SK-N-SH (cell line): ENCODE data around the gene ADAMTS6. TPM values are rescaled to one million over a fixed set of nuclear protein-coding genes. Genes with fewer than 3 reads are reported as not detected.

ENCODE experiments used
- CTCF ChIA-PET: fragments of 300-600, 350-600 bp; formaldehyde crosslinking; extraction: SDS; loops from one replicate; lab custom pipeline; 2021; lab: Yijun Ruan, JAX
- POLR2A ChIA-PET: fragments of 350-600 bp; sonication (Branson Sonifier 250); formaldehyde crosslinking; extraction: SDS; loops from one replicate; lab custom pipeline; 2020; ENCODE audit warnings: antibody characterized with exemption, inconsistent platforms; lab: Yijun Ruan, JAX
- DNase-seq: peaks from one replicate; pipeline ENCODE4 v3.0.0; 2012
- H2AFZ ChIP-seq: fragments of 200-600 bp; sonication (generic); 2 replicates; pipeline ENCODE4 v1.8.1; 2016; ENCODE audit warnings: antibody characterized with exemption, mild to moderate bottlenecking, low read depth
- H3F3A ChIP-seq: fragments of 200-600 bp; sonication (generic); replicated peaks from 2 replicates; pipeline ENCODE3; 2016; ENCODE audit warnings: antibody characterized with exemption, mild to moderate bottlenecking; ENCODE audit not compliant: insufficient read depth
- H3K27ac ChIP-seq, 2 experiments: fragments of 200-500 bp in 1 of 2; fragments of 200-600 bp in 1 of 2; sonication (Bioruptor generic) in 1 of 2; sonication (generic), shearing (Covaris generic) in 1 of 2; 2 replicates each; pipeline versions ENCODE4 v1.5.1 to v1.6.1; 2014 to 2016; ENCODE audit warnings: low read depth in 2 of 2, inconsistent platforms in 1 of 2, low read length in 1 of 2, mild to moderate bottlenecking in 1 of 2, mixed read lengths in 1 of 2
- H3K27me3 ChIP-seq: fragments of 200-600 bp; sonication (generic), shearing (Covaris generic); 2 replicates; pipeline ENCODE4 v1.6.1; 2016; ENCODE audit warnings: mixed run types; ENCODE audit not compliant: insufficient read depth
- H3K36me3 ChIP-seq, 2 experiments: fragments of 200-500 bp in 1 of 2; fragments of 200-600 bp in 1 of 2; sonication (Bioruptor generic) in 1 of 2; sonication (generic) in 1 of 2; replicated peaks in 1 of 2; 2 replicates each; pipeline versions ENCODE3 to v1.5.1; 2014 to 2016; ENCODE audit warnings: low read length in 1 of 2, mild to moderate bottlenecking in 1 of 2; ENCODE audit not compliant: insufficient read depth in 2 of 2, control insufficient read depth in 1 of 2
- H3K4me1 ChIP-seq, 2 experiments: fragments of 200-500 bp in 1 of 2; fragments of 200-600 bp in 1 of 2; sonication (Bioruptor generic) in 1 of 2; sonication (generic), shearing (Covaris generic) in 1 of 2; 2 replicates each; pipeline versions ENCODE4 v1.5.1 to v1.6.1; 2014 to 2016; ENCODE audit warnings: low read depth in 1 of 2, low read length in 1 of 2, mixed run types in 1 of 2; ENCODE audit not compliant: insufficient read depth in 2 of 2, control insufficient read depth in 1 of 2
- H3K4me2 ChIP-seq: fragments of 200-600 bp; sonication (generic), shearing (Covaris generic); 2 replicates; pipeline ENCODE4 v1.6.1; 2017; ENCODE audit warnings: mixed run types
- H3K4me3 ChIP-seq, 2 experiments: fragments of 200-500 bp in 1 of 2; fragments of 200-600 bp in 1 of 2; sonication (Bioruptor generic) in 1 of 2; sonication (generic), shearing (Covaris generic) in 1 of 2; 2 replicates each; pipeline versions ENCODE4 v1.5.1 to v1.8.1; 2014 to 2016; ENCODE audit warnings: low read depth in 2 of 2, inconsistent platforms in 1 of 2, low read length in 1 of 2, mild to moderate bottlenecking in 1 of 2, mixed read lengths in 1 of 2, moderate library complexity in 1 of 2
- H3K79me2 ChIP-seq: fragments of 200-600 bp; sonication (generic); 2 replicates; pipeline ENCODE4 v1.8.1; 2017; ENCODE audit warnings: mild to moderate bottlenecking; ENCODE audit not compliant: insufficient read depth
- H3K9ac ChIP-seq: fragments of 200-600 bp; sonication (generic); 2 replicates; pipeline ENCODE4 v1.6.1; 2017; ENCODE audit warnings: mixed run types
- H3K9me2 ChIP-seq: fragments of 200-600 bp; sonication (generic); 2 replicates; pipeline ENCODE4 v1.6.1; 2017; ENCODE audit warnings: mixed run types
- H3K9me3 ChIP-seq: fragments of 200-600 bp; sonication (generic); 2 replicates; pipeline ENCODE4 v1.6.1; 2017; ENCODE audit warnings: mixed run types, mild to moderate bottlenecking, moderate library complexity
- H4K20me1 ChIP-seq: fragments of 200-600 bp; sonication (generic); 2 replicates; pipeline ENCODE4 v1.6.1; 2017; ENCODE audit warnings: mild to moderate bottlenecking, mixed run types; ENCODE audit not compliant: insufficient read depth
- EP300 ChIP-seq, 2 experiments: IDR thresholded peaks; 2 replicates each; pipeline versions ENCODE4 v1.4.0 to v1.6.1; 2012; ENCODE audit warnings: borderline replicate concordance in 1 of 2, low read depth in 1 of 2, low read length in 1 of 2
- FOXM1 ChIP-seq: IDR thresholded peaks from 2 replicates; pipeline ENCODE4 v1.4.0; 2012; ENCODE audit warnings: low read depth, mild to moderate bottlenecking
- GABPA ChIP-seq: IDR thresholded peaks from 2 replicates; pipeline ENCODE4 v1.4.0; 2012; ENCODE audit warnings: low read depth, mild to moderate bottlenecking
- RFX5 ChIP-seq: IDR thresholded peaks from 2 replicates; pipeline ENCODE4 v1.6.1; 2012; ENCODE audit warnings: mild to moderate bottlenecking, improper control_type of control experiment, low read length
- RXRA ChIP-seq: IDR thresholded peaks from 2 replicates; pipeline ENCODE4 v1.4.0; 2012; ENCODE audit warnings: low read depth, mild to moderate bottlenecking, borderline replicate concordance
- SIN3A ChIP-seq: IDR thresholded peaks from 2 replicates; pipeline ENCODE4 v1.6.1; 2012; ENCODE audit warnings: low read depth, mild to moderate bottlenecking, low read length, moderate library complexity, borderline replicate concordance
- TAF1 ChIP-seq: IDR thresholded peaks from 2 replicates; pipeline ENCODE4 v1.6.1; 2012; ENCODE audit warnings: low read depth, mild to moderate bottlenecking, low read length, moderate library complexity, borderline replicate concordance
- TCF12 ChIP-seq: IDR thresholded peaks from 2 replicates; pipeline ENCODE4 v1.4.0; 2012
- YY1 ChIP-seq: IDR thresholded peaks from 2 replicates; pipeline ENCODE4 v1.4.0; 2012; ENCODE audit warnings: low read depth, mild to moderate bottlenecking
- ZBTB33 ChIP-seq: IDR thresholded peaks from 2 replicates; pipeline ENCODE4 v1.4.0; 2012; ENCODE audit warnings: low read depth, borderline replicate concordance
- polyA plus RNA-seq, 3 experiments: library from polyadenylated mRNA; depleted of rRNA; stranded (reverse); fragments of >200 nt; gene quantifications; 2 replicates each; pipeline ENCODE4 v1.2.3, GENCODE V29; 2012
- TF ChIP-seq, protein P1 (sequence below): fragments of 150-350 bp; IDR thresholded peaks from 2 replicates; pipeline ENCODE4 v1.6.1; 2017; ENCODE audit warnings: antibody characterized with exemption, low read length, low read depth, borderline replicate concordance
- TF ChIP-seq, protein P2 (sequence below): fragments of 200-600 bp; sonication (generic); IDR thresholded peaks from 2 replicates; pipeline ENCODE4 v1.6.1; 2017; ENCODE audit warnings: antibody characterized with exemption, mild to moderate bottlenecking, moderate library complexity
- TF ChIP-seq, protein P3 (sequence below): IDR thresholded peaks from 2 replicates; pipeline ENCODE4 v1.6.1; 2012; ENCODE audit warnings: mild to moderate bottlenecking, low read depth, low read length, moderate library complexity

The ADAMTS6 gene
- polyA plus RNA-seq, 1 of the 3 experiments (the other 2 are of a cell fraction): 15.0 TPM

DNA sequence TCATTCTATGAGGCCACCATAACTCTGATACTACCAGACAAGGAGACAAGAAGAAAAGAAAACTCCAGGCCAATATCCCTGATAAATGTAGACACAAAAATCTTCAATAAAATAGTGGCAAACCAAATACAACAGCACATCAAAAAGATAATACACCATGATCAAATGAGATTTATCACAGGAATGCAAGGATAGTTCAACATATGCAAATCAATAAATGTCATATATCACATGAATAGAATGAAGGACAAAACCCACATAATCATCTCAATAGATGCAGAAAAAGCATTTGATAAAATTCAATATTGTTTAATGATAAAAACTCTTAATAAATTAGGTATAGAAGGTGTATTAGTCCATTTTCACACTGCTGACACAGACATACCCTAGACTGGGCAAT is 139.9 kb downstream of the ADAMTS6 start:
- no peaks in the 10 kb centered on the region for H3K27me3 ChIP-seq
- POLR2A ChIA-PET: no interaction called here
- no peak overlapping the region for H2AFZ ChIP-seq
- H3K9me3 ChIP-seq: peaks cover 32% of the 10 kb centered on the region
- H3K9ac ChIP-seq: no peak overlapping the region
- peaks cover 90% of the 10 kb centered on the region for H3K79me2 ChIP-seq
- H3K4me2 ChIP-seq: no peak overlapping the region
- CTCF ChIA-PET: no interaction called here
- H3F3A ChIP-seq: peaks cover 46% of the 10 kb centered on the region
- peaks cover 0 to 64% of the 10 kb centered on the region in 2 experiments for H3K36me3 ChIP-seq
- no peaks in the 10 kb centered on the region for H3K9me2 ChIP-seq
- no peak overlapping the region for H3K4me3 ChIP-seq
- no peak for TF ChIP-seq EP300 (IDR thresholded peaks at IDR 0.05; ENCODE audit: borderline replicate concordance in 1 of 2, low read depth in 1 of 2, low read length in 1 of 2)
- no peak for TF ChIP-seq YY1
- TF ChIP-seq RXRA: no peak
- TF ChIP-seq ZBTB33: no peak
- TF ChIP-seq TAF1: no peak
- TF ChIP-seq TCF12: no peak
- TF ChIP-seq, protein P1, sequence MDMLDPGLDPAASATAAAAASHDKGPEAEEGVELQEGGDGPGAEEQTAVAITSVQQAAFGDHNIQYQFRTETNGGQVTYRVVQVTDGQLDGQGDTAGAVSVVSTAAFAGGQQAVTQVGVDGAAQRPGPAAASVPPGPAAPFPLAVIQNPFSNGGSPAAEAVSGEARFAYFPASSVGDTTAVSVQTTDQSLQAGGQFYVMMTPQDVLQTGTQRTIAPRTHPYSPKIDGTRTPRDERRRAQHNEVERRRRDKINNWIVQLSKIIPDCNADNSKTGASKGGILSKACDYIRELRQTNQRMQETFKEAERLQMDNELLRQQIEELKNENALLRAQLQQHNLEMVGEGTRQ: no peak
- TF ChIP-seq, protein P2, sequence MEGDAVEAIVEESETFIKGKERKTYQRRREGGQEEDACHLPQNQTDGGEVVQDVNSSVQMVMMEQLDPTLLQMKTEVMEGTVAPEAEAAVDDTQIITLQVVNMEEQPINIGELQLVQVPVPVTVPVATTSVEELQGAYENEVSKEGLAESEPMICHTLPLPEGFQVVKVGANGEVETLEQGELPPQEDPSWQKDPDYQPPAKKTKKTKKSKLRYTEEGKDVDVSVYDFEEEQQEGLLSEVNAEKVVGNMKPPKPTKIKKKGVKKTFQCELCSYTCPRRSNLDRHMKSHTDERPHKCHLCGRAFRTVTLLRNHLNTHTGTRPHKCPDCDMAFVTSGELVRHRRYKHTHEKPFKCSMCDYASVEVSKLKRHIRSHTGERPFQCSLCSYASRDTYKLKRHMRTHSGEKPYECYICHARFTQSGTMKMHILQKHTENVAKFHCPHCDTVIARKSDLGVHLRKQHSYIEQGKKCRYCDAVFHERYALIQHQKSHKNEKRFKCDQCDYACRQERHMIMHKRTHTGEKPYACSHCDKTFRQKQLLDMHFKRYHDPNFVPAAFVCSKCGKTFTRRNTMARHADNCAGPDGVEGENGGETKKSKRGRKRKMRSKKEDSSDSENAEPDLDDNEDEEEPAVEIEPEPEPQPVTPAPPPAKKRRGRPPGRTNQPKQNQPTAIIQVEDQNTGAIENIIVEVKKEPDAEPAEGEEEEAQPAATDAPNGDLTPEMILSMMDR: no peak
- TF ChIP-seq SIN3A: no peak
- TF ChIP-seq RFX5: no peak
- TF ChIP-seq FOXM1: no peak
- TF ChIP-seq, protein P3, sequence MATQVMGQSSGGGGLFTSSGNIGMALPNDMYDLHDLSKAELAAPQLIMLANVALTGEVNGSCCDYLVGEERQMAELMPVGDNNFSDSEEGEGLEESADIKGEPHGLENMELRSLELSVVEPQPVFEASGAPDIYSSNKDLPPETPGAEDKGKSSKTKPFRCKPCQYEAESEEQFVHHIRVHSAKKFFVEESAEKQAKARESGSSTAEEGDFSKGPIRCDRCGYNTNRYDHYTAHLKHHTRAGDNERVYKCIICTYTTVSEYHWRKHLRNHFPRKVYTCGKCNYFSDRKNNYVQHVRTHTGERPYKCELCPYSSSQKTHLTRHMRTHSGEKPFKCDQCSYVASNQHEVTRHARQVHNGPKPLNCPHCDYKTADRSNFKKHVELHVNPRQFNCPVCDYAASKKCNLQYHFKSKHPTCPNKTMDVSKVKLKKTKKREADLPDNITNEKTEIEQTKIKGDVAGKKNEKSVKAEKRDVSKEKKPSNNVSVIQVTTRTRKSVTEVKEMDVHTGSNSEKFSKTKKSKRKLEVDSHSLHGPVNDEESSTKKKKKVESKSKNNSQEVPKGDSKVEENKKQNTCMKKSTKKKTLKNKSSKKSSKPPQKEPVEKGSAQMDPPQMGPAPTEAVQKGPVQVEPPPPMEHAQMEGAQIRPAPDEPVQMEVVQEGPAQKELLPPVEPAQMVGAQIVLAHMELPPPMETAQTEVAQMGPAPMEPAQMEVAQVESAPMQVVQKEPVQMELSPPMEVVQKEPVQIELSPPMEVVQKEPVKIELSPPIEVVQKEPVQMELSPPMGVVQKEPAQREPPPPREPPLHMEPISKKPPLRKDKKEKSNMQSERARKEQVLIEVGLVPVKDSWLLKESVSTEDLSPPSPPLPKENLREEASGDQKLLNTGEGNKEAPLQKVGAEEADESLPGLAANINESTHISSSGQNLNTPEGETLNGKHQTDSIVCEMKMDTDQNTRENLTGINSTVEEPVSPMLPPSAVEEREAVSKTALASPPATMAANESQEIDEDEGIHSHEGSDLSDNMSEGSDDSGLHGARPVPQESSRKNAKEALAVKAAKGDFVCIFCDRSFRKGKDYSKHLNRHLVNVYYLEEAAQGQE: no peak
- TF ChIP-seq GABPA: no peak
- H3K4me1 ChIP-seq: peaks cover 0 to 2% of the 10 kb centered on the region in 2 experiments; a peak in 1 of 4 replicates
- no peak overlapping the region for H3K27ac ChIP-seq
- no peaks in the 10 kb centered on the region for H4K20me1 ChIP-seq
- no peak for DNase-seq
